ENCODE data around the gene ADORA2A.
A peak's percentile ranks its signal among the peaks of the same experiment; 100 is the strongest.

Gene ADORA2A

GRCh38 chr22:24421428-24421931 lies 5.9 kb upstream of the ADORA2A start:
- TF ChIP-seq CTCF (IDR thresholded peaks at IDR 0.05; ENCODE audit: low read depth, low read length) = peak; percentile 40
- no peaks in the 10 kb centered on the region for H3K27me3 ChIP-seq
- DNase-seq = no peak
- H3K4me3 ChIP-seq (ENCODE audit: low read depth, low read length) = no peak overlapping the region
- H3K9me3 ChIP-seq = no peaks in the 10 kb centered on the region
- H3K36me3 ChIP-seq = peaks cover 11% of the 10 kb centered on the region; the same call in 1 of the 2 replicates
- peaks cover 15% of the 10 kb centered on the region for H3K4me1 ChIP-seq

GRCh38 chr22:24422102-24422665 lies 5.2 kb upstream of the ADORA2A start:
- DNase-seq = no peak
- TF ChIP-seq CTCF (IDR thresholded peaks at IDR 0.05; ENCODE audit: low read depth, low read length) = no peak
- Histone ChIP-seq H3K4me1 (peaks cover 15% of the 10 kb centered on the region), H3K27me3 (no peaks in the 10 kb centered on the region), H3K9me3 (no peaks in the 10 kb centered on the region), H3K4me3 (ENCODE audit: low read depth, low read length) (no peak overlapping the region), H3K36me3 (peaks cover 6% of the 10 kb centered on the region; the same call in 1 of the 2 replicates)

- H3K27me3 ChIP-seq = no peaks in the 10 kb centered on the region
- no peak for DNase-seq
- peaks cover 20% of the 10 kb centered on the region for H3K4me1 ChIP-seq
- TF ChIP-seq CTCF (IDR thresholded peaks at IDR 0.05; ENCODE audit: low read depth, low read length) = peak; percentile 32
- H3K36me3 ChIP-seq = peaks cover 6% of the 10 kb centered on the region; the same call in 1 of the 2 replicates
- no peak overlapping the region for H3K4me3 ChIP-seq (ENCODE audit: low read depth, low read length)
- no peaks in the 10 kb centered on the region for H3K9me3 ChIP-seq
These were observed 3.8 kb upstream of the ADORA2A start for GRCh38 chr22:24423519-24424000.

- H3K4me1 ChIP-seq = peaks cover 27% of the 10 kb centered on the region
- no peak overlapping the region for H3K4me3 ChIP-seq (ENCODE audit: low read depth, low read length)
- no peak for DNase-seq
- no peaks in the 10 kb centered on the region; the same call in 1 of the 2 replicates for H3K36me3 ChIP-seq
- no peaks in the 10 kb centered on the region for H3K27me3 ChIP-seq
- TF ChIP-seq CTCF (IDR thresholded peaks at IDR 0.05; ENCODE audit: low read depth, low read length) = no peak
- no peaks in the 10 kb centered on the region for H3K9me3 ChIP-seq
These were observed 3.1 kb upstream of the ADORA2A start for GRCh38 chr22:24424001-24424900.

- no peak for DNase-seq
- TF ChIP-seq CTCF (IDR thresholded peaks at IDR 0.05; ENCODE audit: low read depth, low read length) = no peak
- H3K27me3 ChIP-seq = no peaks in the 10 kb centered on the region
- no peaks in the 10 kb centered on the region for H3K9me3 ChIP-seq
- H3K36me3 ChIP-seq = no peaks in the 10 kb centered on the region
- H3K4me3 ChIP-seq (ENCODE audit: low read depth, low read length) = no peak overlapping the region
- H3K4me1 ChIP-seq = peaks cover 26% of the 10 kb centered on the region
These were observed 2.3 kb upstream of the ADORA2A start for GRCh38 chr22:24424901-24425775.

Data from BE2C (cell line).